RWPE1 (cell line): ENCODE data around the gene S100A16.

Experiments used
- CTCF ChIA-PET: fragments of 350-600 bp; sonication (Branson Sonifier 250); formaldehyde crosslinking; extraction: SDS; loops from one replicate; lab custom pipeline; 2021; lab: Yijun Ruan, JAX
- POLR2A ChIA-PET: fragments of 400-600 bp; formaldehyde crosslinking; extraction: SDS; loops from one replicate; lab custom pipeline; 2020; ENCODE audit warnings: antibody characterized with exemption; ENCODE audit not compliant: low non-redundant PET; lab: Yijun Ruan, JAX
- DNase-seq: peaks from one replicate; pipeline ENCODE4 v3.0.0; 2012; ENCODE audit warnings: low spot score
- H3K27ac ChIP-seq: fragments of 450-650 bp; 2 replicates; pipeline ENCODE4 v1.5.1; 2017
- CTCF ChIP-seq: fragments of 450-650 bp; conservative IDR thresholded peaks from 2 replicates; pipeline ENCODE4 v1.5.1; 2017; ENCODE audit warnings: low read depth, mild to moderate bottlenecking

S100A16 gene

GRCh38 chr1:153628638-153629342 lies 15.9 kb upstream of the S100A16 start:
- ChIA-PET CTCF (interaction anchor here (0.6 to 1.2 kb wide), 6 partner anchors 9 to 104 kb away, joined by 3 to 6 read pairs (median 4); partner anchors contain the start of gene S100A14), POLR2A (interaction anchor here (0.6 to 5.5 kb wide), 3 partner anchors 15 to 56 kb away, joined by 4 to 56 read pairs (median 4); partner anchors contain the start of genes S100A14 and S100A16)
- no peak for TF ChIP-seq CTCF
- peak overlapping the region; percentile 94 for H3K27ac ChIP-seq
- DNase-seq = no peak

- DNase-seq = no peak
- H3K27ac ChIP-seq = peak within 1 kb of the TSS; percentile 94
- CTCF ChIA-PET = interaction anchor here (0.5 to 1.9 kb wide), 11 partner anchors 9 to 913 kb away, joined by 3 to 12 read pairs (median 4); partner anchors contain the start of gene S100A14
- peak; percentile 16 for TF ChIP-seq CTCF
- POLR2A ChIA-PET = interaction anchor here (1.4 to 5.5 kb wide), 2 partner anchors 14 to 56 kb away, joined by 4 to 56 read pairs; partner anchors contain the start of genes S100A14 and S100A16
Observed at GRCh38 chr1:153627715-153628626, 15.0 kb upstream of the S100A16 start, which contains the start of gene S100A1. S100A1 (plus strand) TSS chr1:153628434; CDS start chr1:153630522, 2,088 bp downstream.

DNA sequence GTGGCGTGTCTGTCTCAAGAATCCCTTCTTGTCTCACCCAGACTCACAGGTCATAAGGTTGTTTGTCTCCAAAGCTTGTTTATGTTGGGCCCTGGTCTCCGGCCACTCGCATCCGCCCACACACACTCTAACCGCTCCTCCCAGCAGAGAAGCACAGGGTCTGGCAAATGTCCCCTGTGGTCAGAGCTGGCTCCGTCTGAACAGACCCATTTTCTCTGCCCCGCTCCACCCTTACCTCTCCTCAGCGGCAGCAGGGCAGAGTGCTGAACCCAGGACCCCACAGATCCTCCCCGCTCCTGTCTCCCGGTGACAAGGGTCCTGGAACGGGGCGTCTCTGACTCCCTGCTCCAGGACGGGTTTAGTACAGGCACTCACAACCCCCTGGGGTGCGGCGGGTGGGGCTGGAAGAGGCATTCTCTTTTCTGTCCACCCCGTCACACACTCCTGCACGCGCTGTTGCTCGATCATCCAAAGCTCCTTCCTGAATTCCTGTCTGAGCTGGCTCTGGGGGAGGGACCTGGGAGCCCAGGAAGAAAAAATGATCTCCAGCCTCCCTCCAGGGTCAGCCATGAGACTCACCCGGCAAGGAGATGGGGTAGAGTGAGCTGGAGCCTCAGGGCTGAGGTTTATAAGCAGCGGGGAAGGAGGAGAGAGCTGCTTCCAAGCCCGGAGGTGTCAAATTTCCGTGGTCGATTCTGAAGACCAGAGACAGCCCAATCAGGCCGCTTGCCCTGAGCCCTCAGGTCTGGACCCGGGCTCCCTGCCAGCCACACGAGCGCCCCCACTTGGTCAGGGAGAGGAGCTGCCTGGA lies 14.2 kb upstream of the S100A16 start, which contains the start of gene S100A13:
Gene S100A13, minus strand, starts transcription at position 602 of the 811 bp plus-strand sequence. CDS start 1,033 bp downstream, outside the sequence.
- peak; percentile 68; the same call in 1 of the 2 replicates for TF ChIP-seq CTCF
- peak; percentile 82 for DNase-seq

DNA sequence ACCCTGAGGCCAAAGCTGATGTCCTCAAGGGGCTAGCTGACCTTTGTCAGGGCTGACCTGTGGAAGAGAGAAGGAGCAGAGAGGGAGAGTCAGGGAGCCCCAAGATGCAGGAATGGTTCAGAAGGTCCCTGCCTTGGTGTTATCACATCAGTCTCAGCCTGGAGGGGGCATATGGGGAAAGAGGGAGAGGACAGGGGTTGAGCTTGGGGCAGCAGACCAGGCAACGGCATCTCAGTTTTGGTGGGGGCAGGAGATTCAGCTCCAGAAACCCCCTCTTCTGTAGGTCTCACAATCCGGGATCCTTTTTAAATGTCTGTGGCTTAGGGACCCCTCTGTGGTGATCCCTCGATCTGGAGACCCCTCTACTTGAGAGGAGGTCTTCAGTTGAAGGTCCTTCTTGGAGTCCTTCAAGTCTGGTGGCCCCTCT lies 13.6 kb upstream of the S100A16 start:
- ChIA-PET CTCF (interaction anchor here (0.9 to 1.9 kb wide), 2 partner anchors 8 to 54 kb away, joined by 7 to 12 read pairs; no protein-coding TSS in a partner anchor), POLR2A (interaction anchor here (1.0 to 5.5 kb wide), 2 partner anchors 12 to 26 kb away, joined by 3 to 56 read pairs; partner anchors contain the start of genes S100A14 and S100A16)
- peak overlapping the region; percentile 94 for H3K27ac ChIP-seq
- no peak for TF ChIP-seq CTCF
- no peak for DNase-seq

More for the DNA sequence above, 14.2 kb upstream of the S100A16 start, which contains the start of gene S100A13:
- CTCF ChIA-PET = interaction anchor here (0.7 to 1.9 kb wide), 6 partner anchors 9 to 117 kb away, joined by 3 to 12 read pairs (median 4); no protein-coding TSS in a partner anchor
- POLR2A ChIA-PET = interaction anchor here (1.0 to 5.5 kb wide), 3 partner anchors 13 to 55 kb away, joined by 3 to 56 read pairs (median 4); partner anchors contain the start of genes S100A14 and S100A16
- H3K27ac ChIP-seq = peak within 1 kb of the TSS; percentile 94

DNA sequence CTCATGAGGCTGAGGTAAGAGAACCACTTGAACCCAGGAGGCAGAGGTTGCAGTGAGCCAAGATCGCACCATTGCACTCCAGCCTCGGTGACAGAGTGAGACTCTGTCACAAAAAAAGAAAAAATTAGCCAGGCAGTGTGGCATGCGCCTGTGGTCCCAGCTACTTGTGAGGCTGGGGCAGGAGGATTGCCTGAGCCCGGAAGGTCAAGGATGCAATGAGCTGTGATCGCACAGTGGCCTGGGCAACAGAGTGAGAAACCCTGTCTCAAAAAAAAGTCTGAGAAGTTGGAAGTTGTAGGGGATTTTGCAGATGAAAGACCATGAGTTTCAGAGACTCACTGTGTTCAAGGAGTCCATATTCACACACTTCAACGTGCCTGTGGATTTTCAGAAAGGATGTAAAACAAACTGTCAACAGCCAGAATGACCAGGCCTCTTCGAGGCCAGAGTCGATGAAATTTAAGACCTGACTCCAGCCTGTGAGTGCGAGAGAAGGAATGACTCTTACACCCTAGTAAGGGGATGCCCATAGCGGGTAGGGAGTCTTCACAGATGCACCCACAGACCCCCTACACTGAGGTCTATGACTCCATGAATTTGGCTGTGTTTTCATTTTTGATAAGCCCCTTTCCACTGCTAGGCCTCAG lies 12.2 kb upstream of the S100A16 start:
- DNase-seq = no peak
- peak overlapping the region; percentile 41 for H3K27ac ChIP-seq
- POLR2A ChIA-PET = interaction anchor here (5.5 kb wide), 1 partner anchor 11 kb away, joined by 56 read pairs; the partner anchor contains the start of genes S100A14 and S100A16
- CTCF ChIA-PET = no interaction called here
- TF ChIP-seq CTCF = no peak
